Measurements from ENCODE around the gene ABHD12B.
A peak's percentile ranks its signal among the peaks of the same experiment; 100 is the strongest.

The ABHD12B gene, protein sequence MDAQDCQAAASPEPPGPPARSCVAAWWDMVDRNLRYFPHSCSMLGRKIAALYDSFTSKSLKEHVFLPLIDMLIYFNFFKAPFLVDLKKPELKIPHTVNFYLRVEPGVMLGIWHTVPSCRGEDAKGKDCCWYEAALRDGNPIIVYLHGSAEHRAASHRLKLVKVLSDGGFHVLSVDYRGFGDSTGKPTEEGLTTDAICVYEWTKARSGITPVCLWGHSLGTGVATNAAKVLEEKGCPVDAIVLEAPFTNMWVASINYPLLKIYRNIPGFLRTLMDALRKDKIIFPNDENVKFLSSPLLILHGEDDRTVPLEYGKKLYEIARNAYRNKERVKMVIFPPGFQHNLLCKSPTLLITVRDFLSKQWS

GRCh38 chr14:50871914-50872732 lies at the start of gene ABHD12B:
Gene ABHD12B, plus strand, starts transcription at chr14:50872053. Its CDS starts 122 bp downstream, at chr14:50872175.
- peak within 1 kb of the TSS; percentile 55; the same call in 1 of the 2 replicates for H3K4me3 ChIP-seq (ENCODE audit: low read depth, low read length)
- no peaks in the 10 kb centered on the region for H3K9me3 ChIP-seq (ENCODE audit: control insufficient read depth, insufficient read depth, low read length)
- peaks cover 6% of the 10 kb centered on the region; the same call in 1 of the 2 replicates for H3K4me1 ChIP-seq (ENCODE audit: control insufficient read depth, insufficient read depth, low read length)
- H3K27me3 ChIP-seq (ENCODE audit: control insufficient read depth, insufficient read depth, low read length) = peaks cover 36% of the 10 kb centered on the region
- H3K36me3 ChIP-seq (ENCODE audit: control insufficient read depth, insufficient read depth, low read length) = no peaks in the 10 kb centered on the region
- H3K27ac ChIP-seq (ENCODE audit: low read depth, low read length) = no peak within 1 kb of the TSS
- no peak within 1 kb of the TSS for H3K9ac ChIP-seq (ENCODE audit: low read depth, low read length)

GRCh38 chr14:50822501-50823042 lies 49.3 kb upstream of the ABHD12B start:
- no peak overlapping the region for H3K9ac ChIP-seq (ENCODE audit: low read depth, low read length)
- peaks cover 59% of the 10 kb centered on the region for H3K27me3 ChIP-seq (ENCODE audit: control insufficient read depth, insufficient read depth, low read length)
- H3K36me3 ChIP-seq (ENCODE audit: control insufficient read depth, insufficient read depth, low read length) = no peaks in the 10 kb centered on the region

DNA sequence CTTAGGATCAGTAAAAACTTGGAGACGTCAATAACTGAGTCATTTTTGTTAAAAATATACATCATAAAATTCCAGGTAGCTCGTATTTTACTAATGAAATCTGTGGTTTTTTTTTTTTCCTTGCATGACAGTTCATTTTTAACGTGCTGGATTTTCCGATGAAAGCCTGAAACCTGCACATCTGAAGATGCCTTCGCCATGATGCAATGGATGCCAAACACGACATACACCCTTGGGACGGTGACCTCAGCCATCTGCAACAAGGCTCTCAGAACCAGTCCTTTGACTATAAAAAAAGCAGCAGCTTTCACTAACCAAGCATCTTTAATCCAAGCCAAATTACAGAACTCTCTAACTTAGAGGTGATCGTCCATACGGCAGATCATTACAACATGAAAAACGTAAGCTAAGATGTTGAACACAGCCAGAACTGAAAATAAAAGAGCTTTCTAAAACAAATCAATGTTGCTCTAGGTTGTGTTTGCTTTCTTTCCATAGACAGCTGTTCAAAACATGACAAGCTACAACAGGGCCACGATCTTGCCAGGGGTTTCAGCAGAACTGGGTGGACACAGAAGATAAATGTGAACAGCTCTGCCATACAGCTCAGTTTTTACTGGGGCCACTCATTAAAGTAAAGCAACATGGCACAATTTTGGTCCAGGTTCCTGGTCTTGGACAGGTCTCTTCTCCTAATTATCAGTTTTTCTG lies 48.6 kb upstream of the ABHD12B start:
- Histone ChIP-seq H3K36me3 (ENCODE audit: control insufficient read depth, insufficient read depth, low read length) (no peaks in the 10 kb centered on the region), H3K4me1 (ENCODE audit: control insufficient read depth, insufficient read depth, low read length) (peaks cover 42% of the 10 kb centered on the region), H3K9ac (ENCODE audit: low read depth, low read length) (no peak overlapping the region), H3K9me3 (ENCODE audit: control insufficient read depth, insufficient read depth, low read length) (no peaks in the 10 kb centered on the region), H3K4me3 (ENCODE audit: low read depth, low read length) (no peak overlapping the region), H3K27ac (ENCODE audit: low read depth, low read length) (no peak overlapping the region), H3K27me3 (ENCODE audit: control insufficient read depth, insufficient read depth, low read length) (peaks cover 65% of the 10 kb centered on the region)

More at GRCh38 chr14:50822501-50823042, 49.3 kb upstream of the ABHD12B start:
- Histone ChIP-seq H3K27ac (ENCODE audit: low read depth, low read length) (no peak overlapping the region), H3K4me3 (ENCODE audit: low read depth, low read length) (no peak overlapping the region), H3K4me1 (ENCODE audit: control insufficient read depth, insufficient read depth, low read length) (peaks cover 42% of the 10 kb centered on the region), H3K9me3 (ENCODE audit: control insufficient read depth, insufficient read depth, low read length) (no peaks in the 10 kb centered on the region)

DNA sequence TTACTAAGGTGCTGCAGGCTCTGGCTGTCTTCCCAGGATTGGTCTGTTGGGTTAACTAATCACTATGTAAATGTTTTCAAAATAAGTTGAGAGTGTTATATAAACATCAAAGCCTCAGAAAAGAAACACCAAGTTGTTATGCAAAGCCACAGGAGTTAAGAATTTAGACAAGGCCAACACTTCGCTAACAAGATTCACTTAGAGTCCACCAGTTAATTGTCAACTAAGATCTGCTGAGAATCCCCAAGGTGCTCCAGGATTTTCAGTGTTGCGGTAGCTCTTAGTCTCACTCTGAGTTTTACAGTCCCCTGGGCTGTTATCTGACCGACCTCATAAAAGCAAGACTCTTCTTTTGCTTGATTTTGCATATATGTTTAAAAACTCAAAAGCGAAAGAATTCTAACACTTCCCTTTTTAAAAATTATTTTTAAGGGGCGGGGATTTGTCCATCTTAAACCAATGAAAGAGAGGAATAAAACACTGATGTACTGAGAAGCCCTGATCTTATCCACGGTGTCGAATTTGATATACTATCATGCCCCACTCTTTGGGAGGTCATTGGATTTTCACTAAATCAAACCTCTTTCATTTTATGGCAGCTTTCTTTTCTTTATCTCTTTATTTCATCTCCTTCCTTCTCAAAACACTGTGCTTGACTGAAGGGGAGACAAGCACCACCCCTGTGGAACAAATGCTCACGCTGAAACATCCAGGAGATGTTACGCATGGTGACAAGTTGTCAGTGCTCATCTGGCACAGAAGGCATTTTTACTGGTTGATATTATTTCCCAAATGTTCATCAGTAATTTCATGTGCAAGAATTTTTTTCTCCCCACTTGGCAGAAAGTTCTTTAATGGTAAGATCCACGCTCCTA lies 47.9 kb upstream of the ABHD12B start:
- H3K9ac ChIP-seq (ENCODE audit: low read depth, low read length) = no peak overlapping the region
- peaks cover 73% of the 10 kb centered on the region for H3K27me3 ChIP-seq (ENCODE audit: control insufficient read depth, insufficient read depth, low read length)
- H3K4me3 ChIP-seq (ENCODE audit: low read depth, low read length) = no peak overlapping the region
- no peak overlapping the region for H3K27ac ChIP-seq (ENCODE audit: low read depth, low read length)
- no peaks in the 10 kb centered on the region for H3K36me3 ChIP-seq (ENCODE audit: control insufficient read depth, insufficient read depth, low read length)
- H3K4me1 ChIP-seq (ENCODE audit: control insufficient read depth, insufficient read depth, low read length) = peaks cover 49% of the 10 kb centered on the region
- no peaks in the 10 kb centered on the region for H3K9me3 ChIP-seq (ENCODE audit: control insufficient read depth, insufficient read depth, low read length)

DNA sequence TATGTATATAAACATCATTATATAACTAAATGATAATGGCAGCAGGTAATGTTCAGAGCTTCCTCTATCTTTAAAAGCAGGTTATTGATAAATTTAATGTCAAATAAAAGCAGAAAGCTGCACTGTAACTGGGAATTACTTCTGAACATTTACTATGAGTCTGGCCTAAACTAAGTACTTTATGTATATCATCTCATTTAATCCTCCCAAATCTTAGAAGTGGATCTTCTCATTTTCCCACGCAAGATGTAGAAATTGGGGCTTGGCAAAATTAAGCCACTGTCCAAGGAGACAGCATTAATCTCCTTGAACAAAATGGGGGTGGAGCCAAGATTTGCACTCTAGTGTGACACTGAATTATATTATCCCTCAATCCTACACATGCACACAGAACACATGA lies 46.5 kb upstream of the ABHD12B start:
- Histone ChIP-seq H3K27ac (ENCODE audit: low read depth, low read length) (no peak overlapping the region), H3K36me3 (ENCODE audit: control insufficient read depth, insufficient read depth, low read length) (no peaks in the 10 kb centered on the region), H3K9me3 (ENCODE audit: control insufficient read depth, insufficient read depth, low read length) (no peaks in the 10 kb centered on the region), H3K4me3 (ENCODE audit: low read depth, low read length) (no peak overlapping the region), H3K27me3 (ENCODE audit: control insufficient read depth, insufficient read depth, low read length) (peaks cover 84% of the 10 kb centered on the region), H3K4me1 (ENCODE audit: control insufficient read depth, insufficient read depth, low read length) (peaks cover 56% of the 10 kb centered on the region), H3K9ac (ENCODE audit: low read depth, low read length) (no peak overlapping the region)

- Histone ChIP-seq H3K36me3 (ENCODE audit: control insufficient read depth, insufficient read depth, low read length) (no peaks in the 10 kb centered on the region), H3K27ac (ENCODE audit: low read depth, low read length) (no peak overlapping the region), H3K27me3 (ENCODE audit: control insufficient read depth, insufficient read depth, low read length) (peaks cover 89% of the 10 kb centered on the region), H3K4me3 (ENCODE audit: low read depth, low read length) (no peak overlapping the region), H3K4me1 (ENCODE audit: control insufficient read depth, insufficient read depth, low read length) (peaks cover 46% of the 10 kb centered on the region), H3K9me3 (ENCODE audit: control insufficient read depth, insufficient read depth, low read length) (no peaks in the 10 kb centered on the region), H3K9ac (ENCODE audit: low read depth, low read length) (no peak overlapping the region)
Measured at GRCh38 chr14:50826681-50827080, 45.2 kb upstream of the ABHD12B start.

DNA sequence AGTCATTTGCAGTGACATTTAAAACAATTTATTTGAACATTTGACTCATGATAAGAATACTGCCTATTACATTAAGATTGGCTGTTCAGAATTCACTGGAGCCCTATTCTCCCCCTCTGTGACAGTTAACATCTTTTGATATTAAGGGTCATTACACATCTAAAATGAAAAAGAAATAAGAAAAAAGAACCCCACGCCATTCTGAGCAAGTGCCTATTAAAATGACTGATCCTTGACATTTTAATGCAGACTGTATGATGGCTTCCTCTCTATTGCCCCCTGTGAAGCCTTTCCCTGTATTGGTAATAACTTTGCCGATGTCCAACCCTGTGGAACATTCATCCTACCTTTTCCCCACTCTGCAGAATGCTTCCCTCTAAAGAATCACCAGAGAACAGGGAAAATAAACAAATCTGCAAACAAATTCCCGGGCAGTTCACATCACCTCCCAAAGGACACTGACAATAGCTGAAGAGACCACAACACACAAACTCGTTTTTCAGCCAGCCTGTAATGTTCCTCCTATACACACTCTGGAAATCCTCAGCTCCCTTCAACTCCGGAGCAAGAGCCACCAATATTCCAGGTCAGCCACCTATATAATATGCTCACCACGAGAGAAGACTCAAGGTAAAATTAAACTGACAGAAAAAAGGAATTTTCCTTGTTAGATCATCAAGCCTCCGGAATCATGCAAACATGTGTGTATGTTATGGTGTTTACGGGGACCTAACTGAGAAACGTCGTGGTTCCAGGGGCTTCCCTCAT lies 42.9 kb upstream of the ABHD12B start:
- H3K27me3 ChIP-seq (ENCODE audit: control insufficient read depth, insufficient read depth, low read length) = peaks cover 89% of the 10 kb centered on the region
- H3K9ac ChIP-seq (ENCODE audit: low read depth, low read length) = no peak overlapping the region
- H3K27ac ChIP-seq (ENCODE audit: low read depth, low read length) = no peak overlapping the region
- H3K9me3 ChIP-seq (ENCODE audit: control insufficient read depth, insufficient read depth, low read length) = no peaks in the 10 kb centered on the region
- H3K4me1 ChIP-seq (ENCODE audit: control insufficient read depth, insufficient read depth, low read length) = peaks cover 36% of the 10 kb centered on the region
- no peaks in the 10 kb centered on the region for H3K36me3 ChIP-seq (ENCODE audit: control insufficient read depth, insufficient read depth, low read length)
- peak overlapping the region; percentile 76 for H3K4me3 ChIP-seq (ENCODE audit: low read depth, low read length)

DNA sequence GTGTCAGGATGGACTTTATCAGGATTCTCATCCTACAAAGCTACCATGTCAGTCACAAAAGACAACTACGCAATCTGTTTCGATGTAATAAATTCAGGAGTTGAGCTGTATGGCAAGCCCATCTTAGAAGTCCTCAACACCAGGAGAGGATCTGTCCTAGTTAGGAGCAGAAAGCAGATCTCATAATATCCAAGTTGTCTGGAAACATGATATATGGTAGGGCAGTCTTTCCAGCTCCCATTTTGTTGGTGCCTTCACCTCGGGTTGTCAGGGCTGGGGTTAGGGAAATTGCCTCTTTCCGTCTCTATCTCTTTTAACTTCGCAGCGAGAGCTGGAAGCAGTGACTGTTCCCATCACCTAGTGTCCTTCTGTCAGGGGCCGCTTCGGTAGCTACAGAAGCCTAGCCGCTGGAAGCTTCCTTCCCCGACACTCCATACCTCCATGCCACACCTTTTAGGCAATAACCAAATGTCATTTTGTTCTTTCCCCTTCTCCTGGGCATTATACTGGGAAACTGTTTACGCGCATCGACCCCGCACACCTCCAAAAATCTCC lies 42.3 kb upstream of the ABHD12B start:
- Histone ChIP-seq H3K4me1 (ENCODE audit: control insufficient read depth, insufficient read depth, low read length) (peaks cover 30% of the 10 kb centered on the region), H3K36me3 (ENCODE audit: control insufficient read depth, insufficient read depth, low read length) (no peaks in the 10 kb centered on the region), H3K9ac (ENCODE audit: low read depth, low read length) (no peak overlapping the region), H3K27me3 (ENCODE audit: control insufficient read depth, insufficient read depth, low read length) (peaks cover 89% of the 10 kb centered on the region), H3K9me3 (ENCODE audit: control insufficient read depth, insufficient read depth, low read length) (no peaks in the 10 kb centered on the region), H3K4me3 (ENCODE audit: low read depth, low read length) (peak overlapping the region; percentile 76), H3K27ac (ENCODE audit: low read depth, low read length) (peak overlapping the region; percentile 76)

GRCh38 chr14:50830044-50830931 lies 41.6 kb upstream of the ABHD12B start:
- H3K4me1 ChIP-seq (ENCODE audit: control insufficient read depth, insufficient read depth, low read length) = peaks cover 28% of the 10 kb centered on the region
- peak overlapping the region; percentile 76 for H3K4me3 ChIP-seq (ENCODE audit: low read depth, low read length)
- H3K9me3 ChIP-seq (ENCODE audit: control insufficient read depth, insufficient read depth, low read length) = no peaks in the 10 kb centered on the region
- H3K36me3 ChIP-seq (ENCODE audit: control insufficient read depth, insufficient read depth, low read length) = no peaks in the 10 kb centered on the region
- H3K27me3 ChIP-seq (ENCODE audit: control insufficient read depth, insufficient read depth, low read length) = peaks cover 89% of the 10 kb centered on the region
- H3K27ac ChIP-seq (ENCODE audit: low read depth, low read length) = peak overlapping the region; percentile 79
- H3K9ac ChIP-seq (ENCODE audit: low read depth, low read length) = peak overlapping the region; percentile 60; the same call in 1 of the 2 replicates
